Measurements from ENCODE around the gene SHLD3. TPM values are rescaled to one million over a fixed set of nuclear protein-coding genes. Genes with fewer than 3 reads are reported as not detected.
"Not testable (repeated sequence)": the region's sequence is repeated elsewhere in the genome, so short reads cannot be mapped to it uniquely, and the experiment has no call there.

Gene SHLD3
- total RNA-seq (10 to 100 TPM in 1 of 2 donors, 1 to 10 TPM in 1; 7.5 to 11.9 TPM), total RNA-seq (10.5 to 11.0 reads per million in 2 donors)

DNA sequence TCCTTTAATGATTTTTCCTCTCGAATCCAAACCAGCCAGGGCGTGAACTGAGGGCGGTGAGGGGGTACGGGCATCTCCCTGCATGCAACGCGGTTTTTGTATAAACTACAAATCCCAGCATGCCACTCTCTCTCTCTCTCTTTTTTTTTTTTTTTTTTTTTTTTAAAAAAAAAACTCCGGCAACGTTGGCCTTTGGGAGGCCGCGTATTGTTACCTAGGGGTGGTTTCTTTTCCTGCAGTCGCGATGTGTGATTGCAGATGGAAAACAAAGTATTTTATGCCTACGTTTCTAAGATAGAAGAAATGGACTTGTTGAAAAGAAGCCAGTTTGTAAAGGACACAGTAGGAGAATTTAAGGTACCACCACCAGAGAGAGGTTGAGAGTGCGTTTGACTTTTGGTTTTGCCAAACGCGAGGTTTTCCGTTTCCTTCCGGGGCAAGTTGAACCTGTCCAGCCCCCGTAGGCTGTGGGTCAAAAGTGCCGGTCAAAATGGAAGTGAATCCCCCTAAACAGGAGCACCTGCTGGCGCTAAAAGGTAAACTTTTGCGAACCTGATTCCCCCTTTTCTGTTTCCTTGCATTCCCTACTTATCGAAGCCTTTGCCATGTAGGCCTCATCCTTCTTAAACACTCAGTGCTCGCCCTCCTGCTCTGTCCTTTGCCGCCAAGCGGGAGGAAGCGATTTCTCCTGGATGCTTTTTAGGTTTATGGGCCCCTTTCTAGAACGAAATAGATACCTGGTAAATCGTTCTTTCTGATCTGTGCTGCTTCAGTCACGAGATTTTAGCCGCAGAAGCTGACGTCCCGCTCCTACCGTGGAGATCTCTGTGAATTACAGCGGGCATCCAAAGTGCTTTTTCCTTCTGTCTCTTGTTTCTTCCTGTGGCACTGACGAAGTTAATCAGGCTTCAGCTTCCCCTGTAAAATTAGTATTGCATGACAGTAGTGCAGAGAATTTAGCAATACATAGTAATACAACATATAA is at the start of gene SHLD3, which contains the start of gene TRAPPC13:
TSS of gene SHLD3 (plus strand) at position 457 of the 985 bp plus-strand sequence. CDS start 4,561 bp downstream, outside the sequence.
TSS of gene TRAPPC13 (plus strand) at position 457 of the 985 bp plus-strand sequence. CDS start at position 491, 34 bp downstream.
- peaks cover 3% of the 10 kb centered on the region for H3K36me3 Mint-ChIP-seq (ENCODE audit: low read depth)

DNA sequence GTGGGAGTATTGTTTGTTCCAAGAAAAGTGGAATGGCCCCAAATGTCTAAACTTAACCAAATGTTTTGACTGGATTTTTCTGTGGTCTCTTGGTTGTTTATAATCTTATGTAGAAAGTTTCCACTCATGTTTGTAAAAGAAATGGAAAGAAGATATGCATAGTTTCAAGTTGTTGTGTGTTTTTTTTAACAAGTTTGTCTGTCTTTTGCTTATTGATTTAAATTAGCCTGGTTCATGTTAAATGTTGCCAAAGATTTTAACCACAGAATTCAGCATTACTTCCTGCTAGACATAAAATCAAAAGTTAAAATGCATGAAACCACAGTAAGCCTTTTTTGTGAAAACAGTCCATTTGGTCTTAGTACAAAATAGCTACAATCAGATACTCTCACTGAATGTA is 47.7 kb upstream of the SHLD3 start:
- Mint-ChIP-seq H3K36me3 (ENCODE audit: low read depth) (peaks cover 9% of the 10 kb centered on the region), H3K27me3 (no peaks in the 10 kb centered on the region)

More for the DNA sequence above, at the start of gene SHLD3, which contains the start of gene TRAPPC13:
- H3K27me3 Mint-ChIP-seq: no peaks in the 10 kb centered on the region
- peaks cover 34% of the 10 kb centered on the region for H3K4me1 Mint-ChIP-seq
- H3K4me3 Mint-ChIP-seq: peak within 1 kb of the TSS; percentile 98
- peak; percentile 65 to 77 (median 70) for DNase-seq
- peak within 1 kb of the TSS; percentile 99 for H3K27ac Mint-ChIP-seq
- H3K9me3 ChIP-seq (ENCODE audit: control insufficient read depth, low read length, poor library complexity, severe bottlenecking): no peaks in the 10 kb centered on the region
- peak; percentile 79 for ATAC-seq

DNA sequence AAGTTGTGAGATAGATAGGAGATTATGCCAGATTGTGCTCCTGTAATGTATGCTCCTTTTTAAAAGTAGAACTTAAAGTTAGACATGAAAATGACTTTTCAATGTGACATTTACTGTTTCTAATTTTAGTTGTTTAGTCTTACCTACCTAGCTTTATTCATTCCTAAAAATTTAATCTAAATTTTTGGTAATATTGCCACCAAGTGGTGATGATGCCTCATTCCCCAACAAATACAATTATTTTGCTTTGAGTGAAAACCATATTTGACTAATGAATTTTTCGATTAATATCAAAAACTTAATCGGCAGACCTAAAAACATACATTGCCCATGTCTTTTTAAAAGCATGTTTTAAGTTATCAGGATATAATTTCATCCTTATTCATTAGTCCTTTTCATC is 36.1 kb upstream of the SHLD3 start:
- ATAC-seq (no peak), DNase-seq (no peak)
- H3K27me3 Mint-ChIP-seq: no peaks in the 10 kb centered on the region
- peaks cover 11% of the 10 kb centered on the region for H3K36me3 Mint-ChIP-seq (ENCODE audit: low read depth)
- H3K9me3 ChIP-seq (ENCODE audit: control insufficient read depth, low read length, poor library complexity, severe bottlenecking): no peaks in the 10 kb centered on the region
- no peak overlapping the region for H3K4me3 Mint-ChIP-seq
- no peak overlapping the region for H3K27ac Mint-ChIP-seq
- peaks cover 4% of the 10 kb centered on the region for H3K4me1 Mint-ChIP-seq

More for the DNA sequence above, 47.7 kb upstream of the SHLD3 start:
- H3K27ac Mint-ChIP-seq: no peak overlapping the region
- H3K4me3 Mint-ChIP-seq: no peak overlapping the region
- H3K4me1 Mint-ChIP-seq: peaks cover 19% of the 10 kb centered on the region
- H3K9me3 ChIP-seq (ENCODE audit: control insufficient read depth, low read length, poor library complexity, severe bottlenecking): no peaks in the 10 kb centered on the region
- no peak for ATAC-seq
- DNase-seq: no peak

- DNase-seq; H3K4me3 Mint-ChIP-seq; H3K27me3 Mint-ChIP-seq; H3K9me3 ChIP-seq (ENCODE audit: control insufficient read depth, low read length, poor library complexity, severe bottlenecking); ATAC-seq; H3K27ac Mint-ChIP-seq: not testable (repeated sequence)
- H3K36me3 Mint-ChIP-seq (ENCODE audit: low read depth): peaks cover 12% of the 10 kb centered on the region
- peaks cover 10% of the 10 kb centered on the region for H3K4me1 Mint-ChIP-seq
These were observed 23.1 kb upstream of the SHLD3 start for GRCh38 chr5:65601761-65602160.

GRCh38 chr5:65611524-65611923 is 13.3 kb upstream of the SHLD3 start:
- H3K9me3 ChIP-seq (ENCODE audit: control insufficient read depth, low read length, poor library complexity, severe bottlenecking): no peaks in the 10 kb centered on the region
- Mint-ChIP-seq H3K4me3 (no peak overlapping the region), H3K4me1 (peaks cover 16% of the 10 kb centered on the region), H3K27ac (no peak overlapping the region), H3K27me3 (no peaks in the 10 kb centered on the region), H3K36me3 (ENCODE audit: low read depth) (peaks cover 23% of the 10 kb centered on the region)
- no peak for DNase-seq
- no peak for ATAC-seq

DNA sequence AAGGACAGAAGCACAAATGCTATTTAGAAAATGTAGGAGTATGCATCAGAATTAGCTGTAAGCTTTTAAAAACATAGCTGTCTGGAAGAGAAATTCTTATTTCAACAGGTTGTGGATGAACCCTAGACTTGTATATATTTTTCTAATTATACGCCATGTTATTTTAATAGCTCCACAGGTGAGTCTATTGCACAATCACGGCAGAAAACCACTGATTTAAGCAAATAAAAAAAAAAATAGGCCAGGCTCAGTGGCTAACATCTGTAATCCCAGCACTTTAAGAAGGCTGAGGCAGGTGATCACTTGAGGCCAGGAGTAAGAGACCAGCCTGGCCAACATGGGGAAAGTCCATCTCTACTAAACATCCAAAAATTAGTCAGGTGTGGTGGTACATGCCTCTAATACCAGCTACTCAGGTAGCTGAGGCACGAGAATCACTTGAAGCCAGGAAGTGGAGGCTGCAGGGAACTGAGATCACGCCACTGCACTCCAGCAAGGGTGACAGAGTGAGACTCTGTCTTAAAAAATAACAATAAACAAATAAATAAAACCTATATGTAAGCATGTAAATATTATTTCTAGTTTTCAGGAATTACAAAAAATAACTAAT is 12.4 kb upstream of the SHLD3 start:
- H3K36me3 Mint-ChIP-seq (ENCODE audit: low read depth): peaks cover 19% of the 10 kb centered on the region
- no peaks in the 10 kb centered on the region for H3K9me3 ChIP-seq (ENCODE audit: control insufficient read depth, low read length, poor library complexity, severe bottlenecking)
- ATAC-seq (no peak), DNase-seq (no peak)
- H3K27ac Mint-ChIP-seq: no peak overlapping the region
- peaks cover 15% of the 10 kb centered on the region for H3K4me1 Mint-ChIP-seq
- H3K4me3 Mint-ChIP-seq: no peak overlapping the region
- H3K27me3 Mint-ChIP-seq: no peaks in the 10 kb centered on the region

DNA sequence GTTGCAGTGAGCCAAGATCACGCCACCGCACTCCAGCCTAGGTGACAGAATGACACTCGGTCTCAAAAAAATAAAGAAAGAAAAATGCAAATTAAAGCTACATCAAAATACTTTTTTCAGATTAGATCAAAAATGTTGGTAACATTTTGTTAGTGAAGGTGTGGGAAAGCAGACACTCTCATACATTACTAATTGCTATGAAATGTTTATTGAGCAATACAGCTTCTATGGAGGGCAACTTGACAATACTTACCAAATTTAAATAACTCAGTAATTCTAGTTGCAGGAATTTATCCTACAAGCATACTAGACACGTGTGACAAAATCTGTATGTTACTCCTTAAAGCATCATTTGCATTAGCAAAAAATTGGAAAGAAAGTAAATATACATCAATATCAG is 4.8 kb upstream of the SHLD3 start:
- Mint-ChIP-seq H3K4me3 (no peak overlapping the region), H3K36me3 (ENCODE audit: low read depth) (no peaks in the 10 kb centered on the region), H3K27ac (no peak overlapping the region), H3K27me3 (no peaks in the 10 kb centered on the region), H3K4me1 (peaks cover 26% of the 10 kb centered on the region)
- no peaks in the 10 kb centered on the region for H3K9me3 ChIP-seq (ENCODE audit: control insufficient read depth, low read length, poor library complexity, severe bottlenecking)
- ATAC-seq: no peak
- DNase-seq: no peak

- H3K27me3 Mint-ChIP-seq; H3K27ac Mint-ChIP-seq; H3K9me3 ChIP-seq (ENCODE audit: control insufficient read depth, low read length, poor library complexity, severe bottlenecking); H3K36me3 Mint-ChIP-seq (ENCODE audit: low read depth); ATAC-seq; DNase-seq: not testable (repeated sequence)
- H3K4me1 Mint-ChIP-seq: peaks cover 30% of the 10 kb centered on the region
- peak overlapping the region; percentile 98 for H3K4me3 Mint-ChIP-seq
These were observed 2.9 kb upstream of the SHLD3 start for GRCh38 chr5:65621961-65622360.

DNA sequence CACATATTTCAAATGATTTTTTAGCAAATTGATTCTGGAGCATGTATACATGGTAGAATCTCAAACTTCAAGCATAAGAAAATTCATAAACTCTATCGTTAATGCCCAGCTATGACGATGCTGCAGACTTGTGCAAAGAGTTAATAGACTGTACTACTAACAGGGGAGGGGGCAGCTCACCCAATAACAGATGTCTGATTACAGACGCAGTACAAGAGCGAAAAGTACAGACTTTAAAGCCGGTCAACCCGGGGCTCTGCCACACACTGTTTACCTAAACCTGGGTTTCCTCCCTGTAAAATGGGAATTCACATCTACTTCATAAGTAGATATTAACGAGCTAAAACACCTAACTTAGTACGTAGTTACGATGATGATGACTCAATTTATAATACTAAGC is 1.3 kb upstream of the SHLD3 start:
- DNase-seq (no peak), ATAC-seq (no peak)
- peaks cover 32% of the 10 kb centered on the region for H3K4me1 Mint-ChIP-seq
- H3K4me3 Mint-ChIP-seq: peak overlapping the region; percentile 98
- H3K9me3 ChIP-seq (ENCODE audit: control insufficient read depth, low read length, poor library complexity, severe bottlenecking): no peaks in the 10 kb centered on the region
- no peaks in the 10 kb centered on the region for H3K27me3 Mint-ChIP-seq
- no peaks in the 10 kb centered on the region for H3K36me3 Mint-ChIP-seq (ENCODE audit: low read depth)
- peak overlapping the region; percentile 99 for H3K27ac Mint-ChIP-seq

GRCh38 chr5:65624025-65624570 is 729 bp upstream of the SHLD3 start, which contains the start of gene TRIM23:
TSS of gene TRIM23 (minus strand) at chr5:65624333. CDS start at chr5:65624274, 59 bp downstream.
- H3K9me3 ChIP-seq (ENCODE audit: control insufficient read depth, low read length, poor library complexity, severe bottlenecking): no peaks in the 10 kb centered on the region
- H3K27me3 Mint-ChIP-seq: no peaks in the 10 kb centered on the region
- ATAC-seq (peak; percentile 93), DNase-seq (peak; percentile 86 to 88 (median 86))
- H3K4me1 Mint-ChIP-seq: peaks cover 30% of the 10 kb centered on the region
- no peaks in the 10 kb centered on the region for H3K36me3 Mint-ChIP-seq (ENCODE audit: low read depth)
- H3K27ac Mint-ChIP-seq: peak within 1 kb of the TSS; percentile 99
- peak within 1 kb of the TSS; percentile 98 for H3K4me3 Mint-ChIP-seq

GRCh38 chr5:65625743-65626142 is 916 bp downstream of the SHLD3 start:
- Mint-ChIP-seq H3K36me3 (ENCODE audit: low read depth) (peaks cover 3% of the 10 kb centered on the region), H3K27me3 (no peaks in the 10 kb centered on the region), H3K4me3 (peak overlapping the region; percentile 79), H3K4me1 (peaks cover 34% of the 10 kb centered on the region), H3K27ac (peak overlapping the region; percentile 99)
- ATAC-seq (no peak), DNase-seq (no peak)
- H3K9me3 ChIP-seq (ENCODE audit: control insufficient read depth, low read length, poor library complexity, severe bottlenecking): no peaks in the 10 kb centered on the region

DNA sequence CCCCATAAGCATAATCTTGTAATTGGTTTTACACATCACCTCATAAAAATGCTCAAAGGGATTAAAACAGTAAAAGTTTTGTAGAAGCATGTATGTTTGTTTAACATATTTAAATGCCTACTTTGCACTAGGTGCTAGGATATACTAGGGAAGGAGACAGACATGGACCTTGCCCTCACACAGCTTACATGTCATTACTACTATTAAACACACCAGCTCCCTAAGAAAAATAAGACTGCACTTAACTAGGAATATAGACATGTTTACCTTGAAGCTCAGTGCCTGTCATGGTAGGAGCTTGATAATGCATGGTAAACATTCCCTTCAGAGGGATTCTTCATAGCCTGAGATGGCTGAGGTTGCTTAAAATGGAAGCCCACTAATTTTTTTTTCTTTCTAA is 6.2 kb downstream of the SHLD3 start:
- H3K4me1 Mint-ChIP-seq: peaks cover 14% of the 10 kb centered on the region
- H3K27ac Mint-ChIP-seq: no peak overlapping the region
- H3K36me3 Mint-ChIP-seq (ENCODE audit: low read depth): peaks cover 3% of the 10 kb centered on the region
- H3K9me3 ChIP-seq (ENCODE audit: control insufficient read depth, low read length, poor library complexity, severe bottlenecking): no peaks in the 10 kb centered on the region
- DNase-seq (no peak), ATAC-seq (no peak)
- H3K27me3 Mint-ChIP-seq: no peaks in the 10 kb centered on the region
- no peak overlapping the region for H3K4me3 Mint-ChIP-seq

GRCh38 chr5:65640240-65640639 is 15.4 kb downstream of the SHLD3 start:
- peaks cover 9% of the 10 kb centered on the region for H3K36me3 Mint-ChIP-seq (ENCODE audit: low read depth)
- DNase-seq: no peak
- no peaks in the 10 kb centered on the region for H3K27me3 Mint-ChIP-seq
- no peak overlapping the region for H3K27ac Mint-ChIP-seq
- H3K4me3 Mint-ChIP-seq: no peak overlapping the region
- H3K9me3 ChIP-seq (ENCODE audit: control insufficient read depth, low read length, poor library complexity, severe bottlenecking): no peaks in the 10 kb centered on the region
- ATAC-seq: no peak
- H3K4me1 Mint-ChIP-seq: no peaks in the 10 kb centered on the region

Data from T-helper 17 cell (primary cell).